ENCODE data around the gene NHSL2.

GRCh38 chrX:72026341-72027023 is 115.8 kb downstream of the NHSL2 start:
- TF ChIP-seq, protein P1, sequence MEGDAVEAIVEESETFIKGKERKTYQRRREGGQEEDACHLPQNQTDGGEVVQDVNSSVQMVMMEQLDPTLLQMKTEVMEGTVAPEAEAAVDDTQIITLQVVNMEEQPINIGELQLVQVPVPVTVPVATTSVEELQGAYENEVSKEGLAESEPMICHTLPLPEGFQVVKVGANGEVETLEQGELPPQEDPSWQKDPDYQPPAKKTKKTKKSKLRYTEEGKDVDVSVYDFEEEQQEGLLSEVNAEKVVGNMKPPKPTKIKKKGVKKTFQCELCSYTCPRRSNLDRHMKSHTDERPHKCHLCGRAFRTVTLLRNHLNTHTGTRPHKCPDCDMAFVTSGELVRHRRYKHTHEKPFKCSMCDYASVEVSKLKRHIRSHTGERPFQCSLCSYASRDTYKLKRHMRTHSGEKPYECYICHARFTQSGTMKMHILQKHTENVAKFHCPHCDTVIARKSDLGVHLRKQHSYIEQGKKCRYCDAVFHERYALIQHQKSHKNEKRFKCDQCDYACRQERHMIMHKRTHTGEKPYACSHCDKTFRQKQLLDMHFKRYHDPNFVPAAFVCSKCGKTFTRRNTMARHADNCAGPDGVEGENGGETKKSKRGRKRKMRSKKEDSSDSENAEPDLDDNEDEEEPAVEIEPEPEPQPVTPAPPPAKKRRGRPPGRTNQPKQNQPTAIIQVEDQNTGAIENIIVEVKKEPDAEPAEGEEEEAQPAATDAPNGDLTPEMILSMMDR (IDR thresholded peaks at IDR 0.05; ENCODE audit: low read depth, low read length): no peak
- TF ChIP-seq EZH2phosphoT487 (IDR thresholded peaks at IDR 0.05; ENCODE audit: low read depth): no peak
